Cardiac muscle cell (in vitro differentiated cells and primary cell): ENCODE results near the gene OXT. TPM values are rescaled to one million over a fixed set of nuclear protein-coding genes. Genes with fewer than 3 reads are reported as not detected.

Experiments
- DNase-seq, 2 donors: peaks; one replicate each; pipeline versions ENCODE4 v3.0.0 to v3.0.0-alpha.2; 2010 to 2017; ENCODE audit warnings: low read depth in 1 of 2, low spot score in 1 of 2
- H3K27ac ChIP-seq: fragments of 200-600 bp; sonication (generic); 2 replicates; pipeline ENCODE4 v1.5.1; 2016
- H3K27me3 ChIP-seq: fragments of 200-600 bp; sonication (generic); 2 replicates; pipeline ENCODE4 v1.6.0; 2016; ENCODE audit warnings: control low read depth
- H3K36me3 ChIP-seq: fragments of 200-600 bp; sonication (generic); 2 replicates; pipeline ENCODE4 v1.5.1; 2016; ENCODE audit warnings: control low read depth
- H3K4me1 ChIP-seq: fragments of 200-600 bp; sonication (generic); 2 replicates; pipeline ENCODE4 v1.8.1; 2017; ENCODE audit warnings: low read depth, mild to moderate bottlenecking, mixed run types
- H3K4me3 ChIP-seq: fragments of 200-600 bp; sonication (generic); 2 replicates; pipeline ENCODE4 v1.5.1; 2016; ENCODE audit warnings: mild to moderate bottlenecking
- H3K9me3 ChIP-seq: fragments of 200-600 bp; sonication (generic); 2 replicates; pipeline ENCODE4 v1.5.1; 2017; ENCODE audit warnings: low read depth, mild to moderate bottlenecking, control low read depth
- CTCF ChIP-seq: IDR thresholded peaks from 2 replicates; pipeline ENCODE4 v1.5.1; 2012; ENCODE audit warnings: low read depth, mild to moderate bottlenecking, low read length
- polyA plus RNA-seq: library from polyadenylated mRNA; unstranded; fragments of >200 nt; fragmentation: Nextera tagmentation; extraction: Ambion mirVana; gene quantifications from 2 replicates; pipeline ENCODE4 v1.2.1, GENCODE V29; 2016
- total RNA-seq: library from RNA; depleted of rRNA; stranded (reverse); fragments of >200 nt; gene quantifications from 2 replicates; pipeline ENCODE4 v1.2.3, GENCODE V29; 2016

Gene OXT
- total and polyA plus RNA-seq, 2 experiments from 2014 or later = not detected

GRCh38 chr20:3084283-3084985 lies 13.0 kb downstream of the OXT start, which contains the start of gene AVP:
Gene AVP (minus strand): TSS chr20:3084724. CDS start chr20:3084674, 50 bp downstream.
- Histone ChIP-seq H3K36me3 (no peaks in the 10 kb centered on the region), H3K9me3 (no peaks in the 10 kb centered on the region), H3K4me3 (no peak within 1 kb of the TSS), H3K4me1 (no peaks in the 10 kb centered on the region), H3K27ac (no peak within 1 kb of the TSS), H3K27me3 (peaks cover 57% of the 10 kb centered on the region)
- DNase-seq = no peak
- no peak for TF ChIP-seq CTCF

DNA sequence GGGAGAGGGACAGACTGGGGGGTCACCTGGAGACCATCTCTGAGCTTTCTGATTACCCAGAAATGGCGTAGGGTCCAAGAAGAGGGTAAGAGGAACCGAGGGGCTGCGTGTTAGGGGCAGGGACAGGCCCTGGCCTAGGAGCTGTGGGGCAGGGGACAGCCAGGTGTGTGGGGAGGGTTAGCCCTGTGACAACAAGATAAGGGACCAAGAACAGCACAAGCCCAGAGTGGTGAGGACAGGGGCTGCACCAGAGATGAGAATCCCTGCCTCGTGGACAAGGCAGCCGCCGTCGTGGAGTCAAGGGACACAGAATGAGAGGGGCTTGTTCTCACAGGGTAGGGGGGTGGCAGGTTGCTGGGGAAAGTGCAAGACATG lies 13.6 kb downstream of the OXT start:
- no peak for DNase-seq
- no peaks in the 10 kb centered on the region for H3K9me3 ChIP-seq
- no peaks in the 10 kb centered on the region for H3K4me1 ChIP-seq
- H3K27me3 ChIP-seq = peaks cover 52% of the 10 kb centered on the region
- no peaks in the 10 kb centered on the region for H3K36me3 ChIP-seq
- TF ChIP-seq CTCF = no peak
- no peak overlapping the region for H3K27ac ChIP-seq
- H3K4me3 ChIP-seq = no peak overlapping the region

GRCh38 chr20:3085571-3086072 lies 14.2 kb downstream of the OXT start:
- Histone ChIP-seq H3K27me3 (peaks cover 50% of the 10 kb centered on the region), H3K4me3 (no peak overlapping the region), H3K36me3 (no peaks in the 10 kb centered on the region), H3K27ac (no peak overlapping the region), H3K4me1 (no peaks in the 10 kb centered on the region), H3K9me3 (no peaks in the 10 kb centered on the region)
- TF ChIP-seq CTCF = no peak
- no peak for DNase-seq

GRCh38 chr20:3088031-3088430 lies 16.6 kb downstream of the OXT start:
- H3K4me3 ChIP-seq = no peak overlapping the region
- DNase-seq = no peak
- peaks cover 42% of the 10 kb centered on the region for H3K27me3 ChIP-seq

GRCh38 chr20:3090565-3090964 lies 19.1 kb downstream of the OXT start:
- no peak for DNase-seq
- no peaks in the 10 kb centered on the region for H3K4me1 ChIP-seq
- H3K9me3 ChIP-seq = no peaks in the 10 kb centered on the region
- H3K4me3 ChIP-seq = no peak overlapping the region
- H3K36me3 ChIP-seq = no peaks in the 10 kb centered on the region
- no peak for TF ChIP-seq CTCF
- no peak overlapping the region for H3K27ac ChIP-seq
- peaks cover 25% of the 10 kb centered on the region for H3K27me3 ChIP-seq

More at GRCh38 chr20:3088031-3088430, 16.6 kb downstream of the OXT start:
- Histone ChIP-seq H3K4me1 (no peaks in the 10 kb centered on the region), H3K9me3 (no peaks in the 10 kb centered on the region), H3K27ac (no peak overlapping the region), H3K36me3 (no peaks in the 10 kb centered on the region)
- TF ChIP-seq CTCF = no peak
